Peyer's patch (tissue), 4 donors: ENCODE results near the gene EXOSC2. TPM values are rescaled to one million over a fixed set of nuclear protein-coding genes. Genes with fewer than 3 reads are reported as not detected.
"Not testable (repeated sequence)": the region's sequence is repeated elsewhere in the genome, so short reads cannot be mapped to it uniquely, and the experiment has no call there.

Experiments used
- DNase-seq, 3 donors: peaks; one replicate each; pipeline ENCODE4 v3.0.0-alpha.2; 2017 to 2019
- H3K27ac ChIP-seq, 4 donors: fragments of 200-600 bp; sonication (generic); one replicate each; pipeline ENCODE4 v1.5.1; 2016 to 2019
- H3K27me3 ChIP-seq, 2 donors: fragments of 200-600 bp; sonication (generic); one replicate each; pipeline ENCODE4 v1.5.1; 2019
- H3K36me3 ChIP-seq, 3 donors: fragments of 200-600 bp; sonication (generic); one replicate each; pipeline ENCODE4 v1.5.1; 2016 to 2019
- H3K4me1 ChIP-seq, 4 donors: fragments of 200-600 bp; sonication (generic); one replicate each; pipeline ENCODE4 v1.5.1; 2016 to 2019
- H3K4me3 ChIP-seq, 4 donors: fragments of 200-600 bp; sonication (generic); 1 replicate in 3 of 4; 2 replicates in 1 of 4; pipeline ENCODE4 v1.5.1; 2016 to 2019; ENCODE audit warnings: mild to moderate bottlenecking in 1 of 4
- H3K9me3 ChIP-seq, 4 donors: fragments of 200-600 bp; sonication (generic); one replicate each; pipeline ENCODE4 v1.5.1; 2016 to 2019; ENCODE audit warnings: mild to moderate bottlenecking in 1 of 4
- CTCF ChIP-seq, 6 experiments: fragments of 450-650 bp in 4 of 6; fragments of 200-600 bp in 2 of 6; sonication (generic) in 1 of 6; IDR thresholded peaks; one replicate each; pipeline ENCODE4 v1.5.1; 2017 to 2019; ENCODE audit warnings: antibody characterized with exemption in 6 of 6, mild to moderate bottlenecking in 3 of 6, moderate library complexity in 1 of 6
- POLR2A ChIP-seq, 2 donors: fragments of 450-650 bp; IDR thresholded peaks; one replicate each; pipeline ENCODE4 v1.5.1; 2017; ENCODE audit warnings: antibody characterized with exemption in 2 of 2, mild to moderate bottlenecking in 2 of 2, moderate library complexity in 2 of 2
- total RNA-seq, 4 donors: library from RNA; depleted of rRNA; stranded (reverse); fragments of >200 nt; gene quantifications; one replicate each; pipeline ENCODE4 v1.1.0, GENCODE V29; 2016

EXOSC2 gene
- total RNA-seq, 4 donors from 2014 or later, result 19.1 to 33.8 (median 20.8) TPM

DNA sequence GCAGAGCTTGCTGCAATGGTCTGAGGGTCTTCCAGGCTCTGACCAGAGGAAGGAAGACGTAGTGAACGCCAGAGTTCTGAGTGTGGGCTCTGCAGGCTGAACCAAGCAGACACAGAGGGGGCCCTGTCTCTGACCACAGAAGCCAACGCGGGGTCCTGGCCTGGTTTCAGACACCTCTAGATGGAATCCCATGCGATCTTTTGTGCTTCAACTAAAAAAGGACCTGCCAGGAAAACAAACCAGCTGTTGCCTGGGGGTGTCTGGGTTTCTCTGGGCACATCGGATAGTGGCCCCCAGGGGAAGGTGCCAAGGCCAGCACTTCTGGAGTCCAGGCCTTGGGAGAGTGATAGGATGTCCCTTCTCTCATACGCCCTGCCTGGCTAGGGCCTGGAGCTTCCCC is 16.3 kb upstream of the EXOSC2 start:
- H3K36me3 ChIP-seq, result no peaks in the 10 kb centered on the region

GRCh38 chr9:130680836-130681768 is 12.5 kb upstream of the EXOSC2 start:
- H3K9me3 ChIP-seq, result peaks cover 0 to 7% (median 0%) of the 10 kb centered on the region in 4 donors
- TF ChIP-seq CTCF (IDR thresholded peaks at IDR 0.05), result peak in 1 of 6 experiments; percentile 3
- no peak for TF ChIP-seq POLR2A (IDR thresholded peaks at IDR 0.05)
- peaks cover 0 to 13% (median 5%) of the 10 kb centered on the region in 4 donors for H3K4me1 ChIP-seq
- peak overlapping the region in 2 of 4 donors; percentile 38 to 81 for H3K27ac ChIP-seq
- peak; percentile 46 to 93 (median 90) for DNase-seq
- H3K36me3 ChIP-seq, result no peaks in the 10 kb centered on the region
- H3K27me3 ChIP-seq, result peaks cover 0 to 4% of the 10 kb centered on the region in 2 donors
- peak overlapping the region; percentile 49 to 83 (median 67) for H3K4me3 ChIP-seq

More for the DNA sequence above, 16.3 kb upstream of the EXOSC2 start:
- TF ChIP-seq CTCF (IDR thresholded peaks at IDR 0.05), result no peak
- no peak for TF ChIP-seq POLR2A (IDR thresholded peaks at IDR 0.05)
- H3K9me3 ChIP-seq, result no peaks in the 10 kb centered on the region
- no peak overlapping the region for H3K27ac ChIP-seq
- DNase-seq, result peak in 1 of 3 donors; percentile 37
- H3K27me3 ChIP-seq, result peaks cover 0 to 4% of the 10 kb centered on the region in 2 donors
- H3K4me3 ChIP-seq, result no peak overlapping the region
- peaks cover 0 to 11% (median 5%) of the 10 kb centered on the region in 4 donors for H3K4me1 ChIP-seq

DNA sequence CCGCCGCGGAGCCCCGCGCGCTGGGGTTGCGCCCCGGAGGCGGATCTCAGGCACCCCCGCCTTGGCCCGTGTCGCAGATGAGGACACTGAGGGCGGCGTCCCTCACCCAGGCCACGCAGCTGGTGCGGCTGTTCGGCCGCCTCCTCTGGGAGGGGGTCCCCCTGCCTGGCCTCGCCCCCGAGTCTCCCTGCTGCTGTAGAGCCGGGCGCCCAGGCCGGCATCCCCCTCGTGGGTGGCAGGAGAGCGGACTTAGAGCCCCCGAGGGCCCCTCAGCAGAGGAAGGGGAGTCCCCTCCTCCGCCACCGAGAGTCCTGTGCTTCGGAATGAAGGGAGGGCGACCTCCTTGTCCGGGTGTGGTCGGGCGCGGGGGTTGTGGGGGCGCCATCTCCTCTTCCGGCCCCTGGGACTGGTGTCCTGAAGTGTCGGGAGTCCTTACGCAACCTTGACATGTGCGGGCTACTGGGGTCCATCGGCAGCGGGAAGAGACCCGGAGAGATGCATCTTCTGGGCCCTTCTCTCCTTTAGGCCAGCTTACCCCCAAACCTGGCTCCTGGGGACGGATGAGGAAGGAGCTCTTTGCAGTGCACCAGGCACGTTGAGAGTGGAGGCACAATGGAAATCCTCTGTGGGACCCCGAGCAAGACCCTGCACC is 11.7 kb upstream of the EXOSC2 start:
- Histone ChIP-seq H3K4me1 (peaks cover 0 to 13% (median 5%) of the 10 kb centered on the region in 4 donors), H3K27me3 (peaks cover 0 to 4% of the 10 kb centered on the region in 2 donors), H3K9me3 (peaks cover 0 to 7% (median 0%) of the 10 kb centered on the region in 4 donors), H3K27ac (peak overlapping the region in 2 of 4 donors; percentile 27 to 81), H3K4me3 (peak overlapping the region; percentile 49 to 83 (median 67)), H3K36me3 (no peaks in the 10 kb centered on the region)
- peak in 2 of 3 donors; percentile 18 to 66 for DNase-seq
- TF ChIP-seq CTCF (IDR thresholded peaks at IDR 0.05) (peak in 2 of 6 experiments; percentile 2 to 6), POLR2A (IDR thresholded peaks at IDR 0.05) (peak in 1 of 2 donors; percentile 4)

- peaks cover 0 to 4% of the 10 kb centered on the region in 2 donors for H3K27me3 ChIP-seq
- peaks cover 0 to 7% (median 0%) of the 10 kb centered on the region in 4 donors for H3K9me3 ChIP-seq
- H3K4me1 ChIP-seq, result peaks cover 0 to 13% (median 5%) of the 10 kb centered on the region in 4 donors
- H3K4me3 ChIP-seq, result peak overlapping the region; percentile 49 to 83 (median 67)
- peak; percentile 54 to 87 (median 86) for DNase-seq
- H3K36me3 ChIP-seq, result no peaks in the 10 kb centered on the region
- H3K27ac ChIP-seq, result no peak overlapping the region
- TF ChIP-seq CTCF (IDR thresholded peaks at IDR 0.05), result peak; percentile 39 to 86 (median 80)
- TF ChIP-seq POLR2A (IDR thresholded peaks at IDR 0.05), result no peak
These were observed 11.0 kb upstream of the EXOSC2 start for GRCh38 chr9:130682421-130683121.

DNA sequence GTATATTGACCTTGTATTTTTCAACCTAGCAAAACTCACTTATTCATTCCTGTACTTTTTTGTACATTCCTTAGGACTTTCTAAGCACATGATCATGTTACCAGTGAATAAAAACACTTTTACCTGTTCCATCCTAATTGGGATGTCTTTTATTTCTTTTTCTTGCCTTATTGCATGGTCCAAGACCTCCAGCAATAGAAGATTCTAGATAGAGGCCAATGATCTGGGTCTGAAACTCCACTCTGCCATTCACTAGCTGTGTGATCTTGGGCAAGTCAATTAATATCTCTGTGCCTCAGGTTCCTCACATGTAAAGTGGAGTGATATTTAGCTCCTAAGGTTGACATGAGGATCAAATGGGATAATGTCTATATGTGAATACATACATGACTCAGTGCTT is 8.5 kb upstream of the EXOSC2 start:
- peaks cover 0 to 7% (median 0%) of the 10 kb centered on the region in 4 donors for H3K9me3 ChIP-seq
- H3K36me3 ChIP-seq, result no peaks in the 10 kb centered on the region
- DNase-seq, result no peak
- H3K4me1 ChIP-seq, result peaks cover 0 to 13% (median 5%) of the 10 kb centered on the region in 4 donors
- H3K27me3 ChIP-seq, result peaks cover 0 to 2% of the 10 kb centered on the region in 2 donors
- no peak overlapping the region for H3K27ac ChIP-seq
- H3K4me3 ChIP-seq, result no peak overlapping the region
- TF ChIP-seq POLR2A (IDR thresholded peaks at IDR 0.05) (no peak), CTCF (IDR thresholded peaks at IDR 0.05) (no peak)

DNA sequence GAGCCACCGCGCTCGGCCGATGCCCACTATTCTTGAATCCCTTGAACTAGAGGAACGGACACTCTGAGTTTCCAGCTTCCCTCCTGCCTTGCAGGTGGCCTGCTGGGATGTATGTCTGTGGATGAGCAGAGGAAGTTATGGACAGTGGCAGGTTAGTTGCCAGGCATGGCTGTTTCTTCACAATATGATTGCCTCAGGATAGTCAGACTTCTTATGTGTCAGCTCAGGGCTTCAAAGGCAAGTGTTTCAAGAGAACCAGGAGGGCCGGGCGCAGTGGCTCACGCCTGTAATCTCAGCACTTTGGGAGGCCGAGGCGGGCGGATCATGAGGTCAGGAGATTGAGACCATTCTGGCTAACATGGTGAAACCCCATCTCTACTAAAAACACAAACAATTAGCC is 7.6 kb upstream of the EXOSC2 start:
- not testable (repeated sequence) for H3K27ac ChIP-seq, H3K9me3 ChIP-seq, H3K4me3 ChIP-seq, H3K36me3 ChIP-seq, DNase-seq, H3K27me3 ChIP-seq
- peaks cover 0 to 15% (median 2%) of the 10 kb centered on the region in 4 donors for H3K4me1 ChIP-seq
